NCI-H1694 treated with DMSO at 0.1 percent for 48 hours (cell line): ENCODE results near the gene TBC1D22A.
"Not testable (repeated sequence)": the region's sequence is repeated elsewhere in the genome, so short reads cannot be mapped to it uniquely, and the experiment has no call there.

Experiments used
- DNase-seq: peaks from one replicate; lab custom pipeline; 2025; lab: John Stamatoyannopoulos, UW

The TBC1D22A gene

GRCh38 chr22:47139790-47140119 is 377.3 kb downstream of the TBC1D22A start:
- no peak for DNase-seq

GRCh38 chr22:47140975-47141374 is 378.5 kb downstream of the TBC1D22A start:
- not testable (repeated sequence) for DNase-seq

- no peak for DNase-seq
These were observed 380.1 kb downstream of the TBC1D22A start for GRCh38 chr22:47142427-47143046.

- no peak for DNase-seq
These were observed 380.9 kb downstream of the TBC1D22A start for GRCh38 chr22:47143249-47143938.

- DNase-seq: no peak
These were observed 381.8 kb downstream of the TBC1D22A start for GRCh38 chr22:47144076-47144765.

- no peak for DNase-seq
These were observed 382.5 kb downstream of the TBC1D22A start for GRCh38 chr22:47144791-47145425.

GRCh38 chr22:47145883-47146282 is 383.4 kb downstream of the TBC1D22A start:
- no peak for DNase-seq

GRCh38 chr22:47146391-47146790 is 383.9 kb downstream of the TBC1D22A start:
- no peak for DNase-seq

- no peak for DNase-seq
These were observed 384.5 kb downstream of the TBC1D22A start for GRCh38 chr22:47146941-47147340.

GRCh38 chr22:47147572-47147971 is 385.1 kb downstream of the TBC1D22A start:
- no peak for DNase-seq

GRCh38 chr22:47148510-47148909 is 386.1 kb downstream of the TBC1D22A start:
- DNase-seq: no peak

- DNase-seq: no peak
These were observed 386.7 kb downstream of the TBC1D22A start for GRCh38 chr22:47148956-47149728.

- no peak for DNase-seq
These were observed 387.5 kb downstream of the TBC1D22A start for GRCh38 chr22:47149976-47150375.

- DNase-seq: no peak
These were observed 388.0 kb downstream of the TBC1D22A start for GRCh38 chr22:47150426-47150825.

- no peak for DNase-seq
These were observed 388.6 kb downstream of the TBC1D22A start for GRCh38 chr22:47151064-47151463.

GRCh38 chr22:47151490-47151889 is 389.0 kb downstream of the TBC1D22A start:
- DNase-seq: no peak

GRCh38 chr22:47152236-47152635 is 389.8 kb downstream of the TBC1D22A start:
- no peak for DNase-seq

GRCh38 chr22:47152938-47153337 is 390.5 kb downstream of the TBC1D22A start:
- DNase-seq: no peak

- DNase-seq: no peak
These were observed 391.5 kb downstream of the TBC1D22A start for GRCh38 chr22:47153854-47154525.

GRCh38 chr22:47154621-47155081 is 392.2 kb downstream of the TBC1D22A start:
- peak; percentile 59 for DNase-seq

- no peak for DNase-seq
These were observed 392.9 kb downstream of the TBC1D22A start for GRCh38 chr22:47155131-47155885.
